Neural cell (in vitro differentiated cells): ENCODE results near the gene NIP7. TPM values are rescaled to one million over a fixed set of nuclear protein-coding genes. Genes with fewer than 3 reads are reported as not detected.

Experiments used
- H2AFZ ChIP-seq: fragments of 200-600, 300-800 bp; sonication (generic), shearing (Covaris generic); 2 replicates; pipeline ENCODE4 v1.6.0; 2014; ENCODE audit warnings: low read depth, mild to moderate bottlenecking, antibody characterized with exemption, low read length, moderate library complexity
- H3F3A ChIP-seq: fragments of 200-600 bp; shearing (Covaris generic); 2 replicates; pipeline ENCODE4 v1.6.1; 2016; ENCODE audit warnings: mild to moderate bottlenecking, moderate library complexity, mixed read lengths, antibody characterized with exemption, low read length; ENCODE audit not compliant: insufficient read depth, poor library complexity, severe bottlenecking
- H3K27ac ChIP-seq: fragments of 200-600, 300-800 bp; sonication (generic), shearing (Covaris generic); 2 replicates; pipeline ENCODE4 v1.5.1; 2014; ENCODE audit warnings: mild to moderate bottlenecking, low read length, moderate library complexity
- H3K27me3 ChIP-seq: fragments of 300-800, 200-600 bp; sonication (generic), shearing (Covaris generic); 2 replicates; pipeline ENCODE4 v1.6.0; 2014; ENCODE audit warnings: mild to moderate bottlenecking, low read depth, low read length, moderate library complexity; ENCODE audit not compliant: insufficient read depth
- H3K36me3 ChIP-seq: fragments of 300-800, 200-600 bp; sonication (generic), shearing (Covaris generic); 2 replicates; pipeline ENCODE4 v1.5.1; 2014; ENCODE audit warnings: mild to moderate bottlenecking, antibody characterized with exemption, low read length, moderate library complexity; ENCODE audit not compliant: insufficient read depth
- H3K4me2 ChIP-seq: fragments of 300-800, 200-600 bp; sonication (generic), shearing (Covaris generic); 2 replicates; pipeline ENCODE4 v1.6.0; 2014; ENCODE audit warnings: mild to moderate bottlenecking, low read length
- H3K4me3 ChIP-seq: fragments of 300-800, 200-600 bp; sonication (generic), shearing (Covaris generic); 2 replicates; pipeline ENCODE4 v1.5.1; 2014; ENCODE audit warnings: mild to moderate bottlenecking, low read length, moderate library complexity
- H3K79me2 ChIP-seq: fragments of 200-600 bp; shearing (Covaris generic); replicated peaks from 2 replicates; pipeline ENCODE4 v1.6.0; 2014; ENCODE audit warnings: mild to moderate bottlenecking, low read length, moderate library complexity; ENCODE audit not compliant: insufficient read depth
- H3K9ac ChIP-seq: fragments of 300-800, 200-600 bp; sonication (generic), shearing (Covaris generic); 2 replicates; pipeline ENCODE4 v1.6.1; 2016; ENCODE audit warnings: mild to moderate bottlenecking, low read length, mixed read lengths
- H3K9me2 ChIP-seq: fragments of 200-600 bp; shearing (Covaris generic); 2 replicates; pipeline ENCODE4 v1.6.1; 2016; ENCODE audit warnings: mild to moderate bottlenecking, low read length, mixed read lengths; ENCODE audit not compliant: insufficient read depth
- H3K9me3 ChIP-seq: fragments of 200-600, 300-800 bp; sonication (generic), shearing (Covaris generic); 2 replicates; pipeline ENCODE4 v1.6.1; 2016; ENCODE audit warnings: mild to moderate bottlenecking, mixed run types, low read length, moderate library complexity, mixed read lengths
- H4K20me1 ChIP-seq: fragments of 200-600 bp; shearing (Covaris generic); 2 replicates; pipeline ENCODE4 v1.6.1; 2016; ENCODE audit warnings: mild to moderate bottlenecking, mixed run types; ENCODE audit not compliant: insufficient read depth
- CTCF ChIP-seq: fragments of 450-650 bp; IDR thresholded peaks from 2 replicates; pipeline ENCODE4 v1.5.1; 2014; ENCODE audit warnings: antibody characterized with exemption, mild to moderate bottlenecking, moderate library complexity; ENCODE audit not compliant: poor library complexity, severe bottlenecking
- EP300 ChIP-seq: fragments of 450-650 bp; conservative IDR thresholded peaks from 2 replicates; pipeline ENCODE4 v1.6.1; 2014; ENCODE audit warnings: antibody characterized with exemption, mild to moderate bottlenecking, moderate library complexity; ENCODE audit not compliant: poor library complexity, severe bottlenecking
- EZH2 ChIP-seq: fragments of 200-600, 300-800 bp; shearing (Covaris generic), sonication (generic); IDR thresholded peaks from 2 replicates; pipeline ENCODE4 v1.6.1; 2014; ENCODE audit warnings: antibody characterized with exemption, low read length, borderline replicate concordance, mild to moderate bottlenecking; ENCODE audit not compliant: insufficient read depth, poor library complexity, severe bottlenecking
- MXI1 ChIP-seq: fragments of 450-650 bp; conservative IDR thresholded peaks from 2 replicates; pipeline ENCODE4 v1.6.1; 2014; ENCODE audit warnings: antibody characterized with exemption, mild to moderate bottlenecking; ENCODE audit not compliant: poor library complexity, severe bottlenecking
- POLR2AphosphoS5 ChIP-seq: IDR thresholded peaks from 2 replicates; pipeline ENCODE4 v1.6.1; 2012
- RAD21 ChIP-seq: fragments of 450-650 bp; conservative IDR thresholded peaks from 2 replicates; pipeline ENCODE4 v1.6.1; 2014; ENCODE audit warnings: antibody characterized with exemption, mild to moderate bottlenecking, moderate library complexity
- REST ChIP-seq: IDR thresholded peaks from 2 replicates; pipeline ENCODE4 v1.6.1; 2012; ENCODE audit warnings: borderline replicate concordance
- SMC3 ChIP-seq: fragments of 450-650 bp; conservative IDR thresholded peaks from 2 replicates; pipeline ENCODE4 v1.6.1; 2014; ENCODE audit warnings: antibody characterized with exemption, mild to moderate bottlenecking, moderate library complexity; ENCODE audit not compliant: poor library complexity
- TAF1 ChIP-seq: IDR thresholded peaks from 2 replicates; pipeline ENCODE4 v1.6.1; 2012; ENCODE audit warnings: low read depth
- polyA plus RNA-seq: library from polyadenylated mRNA; depleted of rRNA; stranded (reverse); fragments of >200 nt; gene quantifications from 2 replicates; pipeline ENCODE4 v1.2.3, GENCODE V29; 2014

NIP7 gene
- polyA plus RNA-seq, 1 donor from 2014 or later: 15.8 TPM

- H4K20me1 ChIP-seq: no peaks in the 10 kb centered on the region
- no peak overlapping the region for H3K9ac ChIP-seq
- H3K79me2 ChIP-seq: peaks cover 4% of the 10 kb centered on the region
- H3K36me3 ChIP-seq: no peaks in the 10 kb centered on the region
- no peak overlapping the region for H3K27ac ChIP-seq
- H3K9me2 ChIP-seq: no peaks in the 10 kb centered on the region
- no peak overlapping the region for H3K4me2 ChIP-seq
- no peaks in the 10 kb centered on the region for H3K27me3 ChIP-seq
- no peaks in the 10 kb centered on the region for H3K9me3 ChIP-seq
- no peak for TF ChIP-seq TAF1
- no peak for TF ChIP-seq MXI1
- TF ChIP-seq REST: no peak
- TF ChIP-seq EZH2: no peak
- TF ChIP-seq EP300: no peak
- TF ChIP-seq SMC3: no peak
- TF ChIP-seq RAD21: no peak
- no peak for TF ChIP-seq CTCF
- H2AFZ ChIP-seq: no peak overlapping the region
- H3F3A ChIP-seq: no peaks in the 10 kb centered on the region
- no peak overlapping the region for H3K4me3 ChIP-seq
Observed at GRCh38 chr16:69378760-69379159, 39.2 kb downstream of the NIP7 start.

- H3F3A ChIP-seq: no peaks in the 10 kb centered on the region
- H3K4me2 ChIP-seq: no peak overlapping the region
- no peaks in the 10 kb centered on the region for H3K9me2 ChIP-seq
- no peaks in the 10 kb centered on the region for H3K9me3 ChIP-seq
- H3K9ac ChIP-seq: no peak overlapping the region
- TF ChIP-seq EZH2 (no peak), RAD21 (no peak), POLR2AphosphoS5 (no peak), MXI1 (no peak), TAF1 (no peak), CTCF (no peak), EP300 (no peak), REST (no peak), SMC3 (no peak)
- no peak overlapping the region for H3K27ac ChIP-seq
- no peak overlapping the region for H3K4me3 ChIP-seq
- peaks cover 17% of the 10 kb centered on the region for H3K79me2 ChIP-seq
- no peak overlapping the region for H2AFZ ChIP-seq
- no peaks in the 10 kb centered on the region for H3K36me3 ChIP-seq
- no peaks in the 10 kb centered on the region for H3K27me3 ChIP-seq
- no peaks in the 10 kb centered on the region for H4K20me1 ChIP-seq
Observed at GRCh38 chr16:69381231-69381630, 41.7 kb downstream of the NIP7 start.
